Upper lobe of right lung (tissue), 1 donor: ENCODE data around the gene MID1IP1. TPM values are rescaled to one million over a fixed set of nuclear protein-coding genes. Genes with fewer than 3 reads are reported as not detected.

Experiments
- ATAC-seq: fragments of 200-7000 bp; cut with Tn5 transposase; one replicate; pipeline ENCODE4 v1.9.1; 2020; ENCODE audit warnings: mild to moderate bottlenecking, moderate library complexity
- DNase-seq: peaks from one replicate; pipeline ENCODE4 v3.0.0-alpha.2; 2020
- H3K27ac ChIP-seq: fragments of 200-600 bp; one replicate; pipeline ENCODE4 v1.8.0; 2022
- H3K27me3 ChIP-seq: fragments of 200-600 bp; one replicate; pipeline ENCODE4 v1.8.0; 2022; ENCODE audit warnings: mild to moderate bottlenecking
- H3K36me3 ChIP-seq: fragments of 200-600 bp; one replicate; pipeline ENCODE4 v1.8.0; 2022
- H3K4me1 ChIP-seq: fragments of 200-600 bp; one replicate; pipeline ENCODE4 v1.8.0; 2022
- H3K4me3 ChIP-seq: fragments of 200-600 bp; one replicate; pipeline ENCODE4 v1.8.0; 2022; ENCODE audit warnings: mild to moderate bottlenecking
- H3K9me3 ChIP-seq: fragments of 200-600 bp; one replicate; pipeline ENCODE4 v1.8.0; 2022
- intact Hi-C: fragments of 100-400 bp; cut with DNase I; formaldehyde crosslinking; loops from one replicate; pipeline ENCODE4 v1.11.0; 2022
- total RNA-seq: library from RNA; stranded (reverse); fragmentation: NEBNext Ultra II Directional; extraction: Animal tissue kit (Norgen Biotek cat#: 25700); gene quantifications from one replicate; pipeline ENCODE4 v1.2.1, GENCODE V29; 2021
- TF ChIP-seq, protein P1 (sequence below): fragments of 200-600 bp; IDR thresholded peaks from one replicate; pipeline ENCODE4 v1.8.0; 2022; ENCODE audit warnings: antibody characterized with exemption
- donor health status: DM: no; HTN: yes; CAD: no; lungs with severe emphysema.

Gene MID1IP1
- total RNA-seq, 1 donor from 2014 or later: 83.6 TPM

DNA sequence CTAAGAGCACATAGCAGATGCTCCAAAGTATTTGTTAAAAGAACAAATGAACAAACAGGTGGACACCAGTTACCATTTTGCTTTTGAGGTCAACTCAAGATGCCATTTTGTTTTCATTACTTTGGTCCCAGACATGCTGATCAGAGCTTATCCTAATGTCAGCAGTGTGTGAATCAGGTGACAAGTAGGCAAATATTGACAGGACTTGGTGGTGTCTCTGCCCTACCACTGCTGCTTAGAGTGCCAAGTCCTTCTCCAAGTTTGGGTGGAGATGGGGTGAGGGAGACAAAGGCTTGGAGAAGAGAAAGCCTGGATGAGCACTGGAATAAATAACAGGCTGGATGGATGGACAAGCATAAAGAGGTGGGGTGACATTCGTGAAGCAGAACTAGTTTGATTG lies 38.7 kb downstream of the MID1IP1 start:
- ATAC-seq: no peak
- TF ChIP-seq, protein P1, sequence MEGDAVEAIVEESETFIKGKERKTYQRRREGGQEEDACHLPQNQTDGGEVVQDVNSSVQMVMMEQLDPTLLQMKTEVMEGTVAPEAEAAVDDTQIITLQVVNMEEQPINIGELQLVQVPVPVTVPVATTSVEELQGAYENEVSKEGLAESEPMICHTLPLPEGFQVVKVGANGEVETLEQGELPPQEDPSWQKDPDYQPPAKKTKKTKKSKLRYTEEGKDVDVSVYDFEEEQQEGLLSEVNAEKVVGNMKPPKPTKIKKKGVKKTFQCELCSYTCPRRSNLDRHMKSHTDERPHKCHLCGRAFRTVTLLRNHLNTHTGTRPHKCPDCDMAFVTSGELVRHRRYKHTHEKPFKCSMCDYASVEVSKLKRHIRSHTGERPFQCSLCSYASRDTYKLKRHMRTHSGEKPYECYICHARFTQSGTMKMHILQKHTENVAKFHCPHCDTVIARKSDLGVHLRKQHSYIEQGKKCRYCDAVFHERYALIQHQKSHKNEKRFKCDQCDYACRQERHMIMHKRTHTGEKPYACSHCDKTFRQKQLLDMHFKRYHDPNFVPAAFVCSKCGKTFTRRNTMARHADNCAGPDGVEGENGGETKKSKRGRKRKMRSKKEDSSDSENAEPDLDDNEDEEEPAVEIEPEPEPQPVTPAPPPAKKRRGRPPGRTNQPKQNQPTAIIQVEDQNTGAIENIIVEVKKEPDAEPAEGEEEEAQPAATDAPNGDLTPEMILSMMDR: no peak
- intact Hi-C loops: no loop called here
- Histone ChIP-seq H3K27ac (no peak overlapping the region), H3K9me3 (no peaks in the 10 kb centered on the region), H3K4me1 (no peaks in the 10 kb centered on the region), H3K4me3 (no peak overlapping the region), H3K36me3 (no peaks in the 10 kb centered on the region), H3K27me3 (no peaks in the 10 kb centered on the region)
- no peak for DNase-seq

DNA sequence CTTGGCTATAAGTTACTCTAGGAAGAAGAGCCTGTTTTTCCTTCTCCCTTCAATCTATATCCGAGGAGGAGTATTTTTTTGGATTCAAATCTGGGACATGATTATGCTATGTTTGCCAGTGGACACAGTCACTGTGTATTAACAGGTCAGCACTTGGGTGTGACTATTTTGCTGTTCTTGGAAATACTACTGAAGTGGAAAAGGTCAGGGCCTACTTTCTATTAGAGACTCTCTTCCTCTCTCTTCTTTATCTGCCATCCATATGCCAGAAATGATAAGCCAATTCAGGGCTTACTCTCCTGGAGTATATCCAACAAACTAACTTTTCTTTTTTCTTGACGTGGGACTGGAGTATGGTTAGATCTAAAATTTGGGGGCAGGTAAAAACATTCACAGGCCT lies 40.5 kb downstream of the MID1IP1 start:
- intact Hi-C loops: no loop called here
- TF ChIP-seq, protein P1: no peak
- DNase-seq: no peak
- Histone ChIP-seq H3K4me3 (no peak overlapping the region), H3K9me3 (no peaks in the 10 kb centered on the region), H3K4me1 (no peaks in the 10 kb centered on the region), H3K27me3 (no peaks in the 10 kb centered on the region), H3K27ac (no peak overlapping the region), H3K36me3 (no peaks in the 10 kb centered on the region)
- no peak for ATAC-seq

DNA sequence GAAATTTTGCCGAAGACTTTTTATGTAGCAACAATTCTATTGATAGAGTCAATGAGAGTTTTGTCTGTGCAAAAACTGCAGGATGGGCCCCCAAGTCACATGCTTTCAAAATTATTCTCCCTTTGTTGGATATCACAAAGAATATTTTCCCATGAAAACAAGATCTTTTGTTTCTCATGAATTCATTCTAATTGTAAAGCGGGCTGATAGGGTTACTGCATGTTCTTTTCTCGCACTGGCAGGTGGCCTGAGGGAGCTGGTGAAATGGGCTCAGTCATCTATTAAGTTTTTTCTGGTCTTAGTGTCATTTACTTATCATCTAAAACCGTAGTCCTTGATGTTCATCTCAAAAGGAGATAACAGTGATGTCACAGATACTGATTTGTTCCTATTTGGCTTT lies 44.2 kb downstream of the MID1IP1 start:
- Histone ChIP-seq H3K27me3 (no peaks in the 10 kb centered on the region), H3K36me3 (no peaks in the 10 kb centered on the region), H3K4me1 (no peaks in the 10 kb centered on the region), H3K9me3 (no peaks in the 10 kb centered on the region), H3K27ac (no peak overlapping the region), H3K4me3 (no peak overlapping the region)
- ATAC-seq (no peak), DNase-seq (no peak)
- TF ChIP-seq, protein P1: no peak
- intact Hi-C loops: no loop called here

DNA sequence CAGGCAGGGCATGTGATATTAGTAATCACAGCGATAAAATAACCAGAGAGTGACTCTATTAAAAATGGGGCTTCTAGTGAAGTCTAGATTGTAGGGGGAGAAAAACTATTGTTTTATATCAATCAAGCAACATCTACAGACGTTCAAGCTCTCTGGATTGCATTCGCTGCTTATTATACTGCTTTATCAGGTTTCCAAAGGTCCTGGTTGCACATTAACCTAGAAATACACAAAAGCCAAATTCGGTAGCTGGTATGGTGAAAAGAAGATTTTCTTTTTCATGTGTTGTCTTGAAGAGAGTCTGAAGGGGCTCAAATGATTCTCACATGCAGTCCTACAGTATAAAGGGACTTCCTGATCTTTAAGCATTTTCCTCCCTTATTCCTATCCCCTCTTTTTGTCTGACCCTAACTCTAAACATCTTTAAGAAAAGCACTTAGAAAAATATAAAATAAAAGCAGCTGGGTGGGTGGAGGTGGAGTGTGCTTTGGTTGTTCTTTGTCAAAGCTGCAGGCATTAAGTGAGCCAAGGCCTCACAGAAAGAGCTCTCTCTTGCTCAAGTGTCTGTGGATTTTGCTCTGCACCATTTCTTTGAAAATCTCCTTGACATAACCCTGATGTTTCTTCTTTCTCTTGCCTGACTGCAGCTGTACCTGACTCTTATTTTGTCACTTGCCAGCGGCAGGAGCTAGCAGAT lies 46.1 kb downstream of the MID1IP1 start:
- Histone ChIP-seq H3K27me3 (no peaks in the 10 kb centered on the region), H3K36me3 (no peaks in the 10 kb centered on the region), H3K9me3 (no peaks in the 10 kb centered on the region), H3K27ac (no peak overlapping the region), H3K4me1 (no peaks in the 10 kb centered on the region), H3K4me3 (no peak overlapping the region)
- ATAC-seq: no peak
- intact Hi-C loops: no loop called here
- TF ChIP-seq, protein P1: no peak
- no peak for DNase-seq

DNA sequence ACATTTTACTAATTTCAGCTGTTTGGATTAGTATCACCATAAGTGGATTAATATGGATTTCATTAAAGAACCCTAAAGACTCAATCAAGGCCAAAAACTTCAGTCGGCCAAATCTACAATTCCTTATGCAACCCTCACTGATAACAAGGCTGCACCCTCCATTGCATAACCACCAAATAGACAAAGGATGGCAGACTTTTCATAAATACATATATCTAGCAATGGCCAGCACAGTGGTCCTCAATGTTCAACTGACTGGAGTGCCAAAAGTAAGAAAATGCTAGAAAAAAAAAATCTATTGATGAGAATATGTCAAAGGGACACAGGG lies 46.6 kb downstream of the MID1IP1 start:
- TF ChIP-seq, protein P1: no peak
- Histone ChIP-seq H3K9me3 (no peaks in the 10 kb centered on the region), H3K27ac (no peak overlapping the region)

More for the DNA sequence above, 46.6 kb downstream of the MID1IP1 start:
- no peak for DNase-seq
- Histone ChIP-seq H3K4me3 (no peak overlapping the region), H3K4me1 (no peaks in the 10 kb centered on the region), H3K36me3 (no peaks in the 10 kb centered on the region), H3K27me3 (no peaks in the 10 kb centered on the region)
- ATAC-seq: no peak
- intact Hi-C loops: no loop called here
